H1 (cell line): ENCODE measurements around the gene ADGRV1. TPM values are rescaled to one million over a fixed set of nuclear protein-coding genes. Genes with fewer than 3 reads are reported as not detected.

Source experiments
- CTCF ChIA-PET: fragments of 300-600 bp; sonication (Branson Sonifier 250); formaldehyde crosslinking; loops from one replicate; lab custom pipeline; 2021; ENCODE audit not compliant: partially characterized antibody; lab: Charles Lee
- POLR2A ChIA-PET: fragments of 300-600 bp; sonication (Branson Sonifier 250); formaldehyde crosslinking; loops from one replicate; lab custom pipeline; 2021; ENCODE audit warnings: inconsistent platforms; ENCODE audit not compliant: partially characterized antibody; lab: Charles Lee
- DNase-seq, 2 experiments: peaks; one replicate each; pipeline versions ENCODE4 v3.0.0 to v3.0.0-alpha.2; 2010 to 2022; ENCODE audit warnings: low spot score in 2 of 2, low read depth in 1 of 2, mixed read lengths in 1 of 2
- FAIRE-seq: peaks from 2 replicates; lab custom pipeline; 2011; peaks lifted over from hg19 to GRCh38; lab: Jason Lieb, UNC
- H2AFZ ChIP-seq: 2 replicates; pipeline ENCODE4 v1.8.1; 2012; ENCODE audit warnings: low read length, inconsistent platforms
- H2AK5ac ChIP-seq: 2 replicates; pipeline ENCODE4 v1.6.1; 2013; ENCODE audit warnings: low read depth, low read length
- H2BK120ac ChIP-seq: replicated peaks from 2 replicates; pipeline ENCODE3; 2013; ENCODE audit warnings: low read depth, low read length, inconsistent platforms
- H2BK12ac ChIP-seq: 2 replicates; pipeline ENCODE4 v1.6.1; 2013; ENCODE audit warnings: low read depth, low read length
- H2BK15ac ChIP-seq: 2 replicates; pipeline ENCODE4 v1.6.1; 2013; ENCODE audit warnings: low read length
- H2BK20ac ChIP-seq: 2 replicates; pipeline ENCODE4 v1.6.1; 2013; ENCODE audit warnings: low read length
- H2BK5ac ChIP-seq: 2 replicates; pipeline ENCODE4 v1.6.1; 2013; ENCODE audit warnings: low read depth, low read length
- H3K14ac ChIP-seq: 2 replicates; pipeline ENCODE4 v1.6.1; 2013; ENCODE audit warnings: inconsistent platforms; ENCODE audit not compliant: insufficient read length
- H3K18ac ChIP-seq: 2 replicates; pipeline ENCODE4 v1.6.1; 2013; ENCODE audit warnings: low read length; ENCODE audit errors: extremely low read depth
- H3K23ac ChIP-seq: 2 replicates; pipeline ENCODE4 v1.6.1; 2013; ENCODE audit warnings: inconsistent platforms; ENCODE audit not compliant: insufficient read length
- H3K23me2 ChIP-seq: 2 replicates; pipeline ENCODE4 v1.6.1; 2013; ENCODE audit warnings: low read depth, low read length
- H3K27ac ChIP-seq: 2 replicates; pipeline ENCODE4 v1.6.1; 2011; ENCODE audit warnings: low read depth, low read length, inconsistent platforms
- H3K27me3 ChIP-seq, 4 experiments: replicated peaks in 1 of 4; 1 replicate in 1 of 4; 2 replicates in 3 of 4; pipeline versions ENCODE4 v1.6.1 to v1.8.1; 2011 to 2013; ENCODE audit warnings: low read length in 3 of 4, mild to moderate bottlenecking in 3 of 4, inconsistent platforms in 2 of 4, mixed read lengths in 2 of 4, moderate library complexity in 1 of 4; ENCODE audit not compliant: control insufficient read depth in 3 of 4, insufficient read depth in 3 of 4; ENCODE audit errors: extremely low read depth in 1 of 4
- H3K36me3 ChIP-seq, 4 experiments: 2 replicates each; pipeline versions ENCODE4 v1.6.1 to v1.8.1; 2011 to 2013; ENCODE audit warnings: mild to moderate bottlenecking in 4 of 4, low read length in 3 of 4, moderate library complexity in 2 of 4, control low read depth in 1 of 4, inconsistent platforms in 1 of 4; ENCODE audit not compliant: insufficient read depth in 4 of 4, control insufficient read depth in 2 of 4
- H3K4ac ChIP-seq: replicated peaks from 2 replicates; pipeline ENCODE3; 2013; ENCODE audit warnings: low read length, low read depth, mixed read lengths, inconsistent platforms; ENCODE audit not compliant: insufficient read length
- H3K4me1 ChIP-seq, 4 experiments: replicated peaks in 1 of 4; 1 replicate in 1 of 4; 2 replicates in 3 of 4; pipeline versions ENCODE4 v1.6.1 to v1.8.1; 2011 to 2013; ENCODE audit warnings: low read length in 3 of 4, inconsistent platforms in 2 of 4, mixed read lengths in 1 of 4; ENCODE audit not compliant: insufficient read depth in 4 of 4, control insufficient read depth in 3 of 4
- H3K4me2 ChIP-seq, 2 experiments: 2 replicates each; pipeline versions ENCODE4 v1.6.1 to v1.8.1; 2011 to 2013; ENCODE audit warnings: low read depth in 2 of 2, low read length in 2 of 2, control low read depth in 1 of 2, inconsistent platforms in 1 of 2, mild to moderate bottlenecking in 1 of 2; ENCODE audit not compliant: insufficient read depth in 1 of 2
- H3K4me3 ChIP-seq, 4 experiments: fragments of 200-600, 300-600 bp in 1 of 4; sonication (generic), shearing (Covaris generic), sonication (Bioruptor Twin) in 1 of 4; 2 replicates each; pipeline versions ENCODE4 v1.5.1 to v1.8.1; 2011 to 2016; ENCODE audit warnings: low read length in 4 of 4, low read depth in 3 of 4, control low read depth in 2 of 4, inconsistent platforms in 2 of 4, mild to moderate bottlenecking in 2 of 4, mixed read lengths in 1 of 4, moderate library complexity in 1 of 4; ENCODE audit not compliant: insufficient read depth in 2 of 4; ENCODE audit errors: extremely low read depth in 1 of 4
- H3K56ac ChIP-seq: replicated peaks from 2 replicates; pipeline ENCODE3; 2013; ENCODE audit warnings: low read depth, mild to moderate bottlenecking, mixed read lengths, low read length, inconsistent platforms; ENCODE audit not compliant: insufficient read length
- H3K79me1 ChIP-seq: 2 replicates; pipeline ENCODE4 v1.6.1; 2013; ENCODE audit warnings: low read depth, low read length, control low read depth
- H3K79me2 ChIP-seq, 2 experiments: 2 replicates each; pipeline versions ENCODE4 v1.6.1 to v1.8.1; 2012 to 2013; ENCODE audit warnings: low read length in 2 of 2, mild to moderate bottlenecking in 2 of 2, inconsistent platforms in 1 of 2; ENCODE audit not compliant: insufficient read depth in 2 of 2, control insufficient read depth in 1 of 2
- H3K9ac ChIP-seq, 4 experiments: replicated peaks in 1 of 4; 1 replicate in 1 of 4; 2 replicates in 3 of 4; pipeline versions ENCODE4 v1.6.1 to v1.8.1; 2011 to 2013; ENCODE audit warnings: low read depth in 3 of 4, low read length in 3 of 4, control low read depth in 2 of 4, mild to moderate bottlenecking in 2 of 4, moderate library complexity in 2 of 4, inconsistent platforms in 1 of 4; ENCODE audit errors: extremely low read depth in 1 of 4
- H3K9me3 ChIP-seq, 2 experiments: 2 replicates each; pipeline versions ENCODE4 v1.6.1 to v1.8.1; 2012 to 2013; ENCODE audit warnings: mild to moderate bottlenecking in 2 of 2, moderate library complexity in 2 of 2, control low read depth in 1 of 2, inconsistent platforms in 1 of 2, low read depth in 1 of 2, low read length in 1 of 2, mixed read lengths in 1 of 2; ENCODE audit not compliant: insufficient read depth in 2 of 2
- H4K20me1 ChIP-seq, 2 experiments: replicated peaks in 1 of 2; 2 replicates each; pipeline versions ENCODE3 to v1.8.1; 2011 to 2013; ENCODE audit warnings: inconsistent platforms in 2 of 2, low read length in 2 of 2, mild to moderate bottlenecking in 1 of 2; ENCODE audit not compliant: insufficient read depth in 2 of 2, control insufficient read depth in 1 of 2
- H4K5ac ChIP-seq: 2 replicates; pipeline ENCODE4 v1.6.1; 2013; ENCODE audit warnings: low read length, low read depth, mixed read lengths, inconsistent platforms; ENCODE audit not compliant: insufficient read length
- H4K8ac ChIP-seq: 2 replicates; pipeline ENCODE4 v1.8.0; 2013; ENCODE audit warnings: mild to moderate bottlenecking, moderate library complexity, low read length, inconsistent platforms; ENCODE audit not compliant: insufficient read depth; ENCODE audit errors: extremely low read depth
- H4K91ac ChIP-seq: replicated peaks from 2 replicates; pipeline ENCODE3; 2013; ENCODE audit warnings: low read length, mixed read lengths, inconsistent platforms; ENCODE audit not compliant: insufficient read length
- ATF3 ChIP-seq: IDR thresholded peaks from 2 replicates; pipeline ENCODE4 v1.6.1; 2011; ENCODE audit warnings: low read depth, mild to moderate bottlenecking, low read length; ENCODE audit not compliant: insufficient read depth
- BRCA1 ChIP-seq: IDR thresholded peaks from 2 replicates; pipeline ENCODE4 v1.6.1; 2012; ENCODE audit warnings: low read depth, low read length, improper control_type of control experiment
- CHD1 ChIP-seq: IDR thresholded peaks from 2 replicates; pipeline ENCODE4 v1.6.1; 2012; ENCODE audit warnings: low read depth, low read length, improper control_type of control experiment
- GABPA ChIP-seq: IDR thresholded peaks from 2 replicates; pipeline ENCODE4 v1.6.1; 2011; ENCODE audit warnings: mild to moderate bottlenecking, low read length, moderate library complexity, borderline replicate concordance; ENCODE audit not compliant: insufficient read depth
- NANOG ChIP-seq: IDR thresholded peaks from 2 replicates; pipeline ENCODE4 v1.6.1; 2011; ENCODE audit warnings: low read length, low read depth, mild to moderate bottlenecking, inconsistent platforms; ENCODE audit not compliant: insufficient read depth, poor library complexity, severe bottlenecking
- PHF8 ChIP-seq: fragments of 200-600 bp; sonication (generic); conservative IDR thresholded peaks from 2 replicates; pipeline ENCODE4 v1.7.1; 2012; ENCODE audit warnings: low read depth, mild to moderate bottlenecking, inconsistent platforms, low read length, moderate library complexity
- RFX5 ChIP-seq: IDR thresholded peaks from 2 replicates; pipeline ENCODE4 v1.6.1; 2011; ENCODE audit warnings: low read depth, low read length, improper control_type of control experiment, borderline replicate concordance
- SAP30 ChIP-seq: fragments of 300-600 bp; sonication (generic); IDR thresholded peaks from 2 replicates; pipeline ENCODE4 v1.7.1; 2012; ENCODE audit warnings: low read length, moderate library complexity, mild to moderate bottlenecking, inconsistent platforms; ENCODE audit not compliant: insufficient read depth, insufficient replicate concordance
- SP1 ChIP-seq: IDR thresholded peaks from 2 replicates; pipeline ENCODE4 v1.6.1; 2011; ENCODE audit warnings: low read depth, low read length
- TBP ChIP-seq: IDR thresholded peaks from 2 replicates; pipeline ENCODE4 v1.6.1; 2011; ENCODE audit warnings: low read depth, low read length, improper control_type of control experiment
- TEAD4 ChIP-seq: IDR thresholded peaks from 2 replicates; pipeline ENCODE4 v1.6.1; 2012; ENCODE audit warnings: low read depth, low read length, inconsistent platforms, mixed read lengths
- WGBS, 2 experiments: shearing (Covaris generic) in 1 of 2; methylation state at CpG; one replicate each; pipeline versions ENCODE4 v1.1.6 to v1.1.7; 2013 to 2015; ENCODE audit warnings: low lambda C conversion rate in 2 of 2, mixed read lengths in 2 of 2, inconsistent platforms in 1 of 2, low coverage in 1 of 2, missing lambda C conversion rate in 1 of 2; ENCODE audit not compliant: insufficient replicate concordance in 2 of 2, insufficient coverage in 1 of 2, insufficient read length in 1 of 2; ENCODE audit errors: extremely low coverage in 1 of 2, missing lambda C conversion rate in 1 of 2; 5-methylcytosine and 5-hydroxymethylcytosine counted together
- polyA plus RNA-seq, 7 experiments: library from polyadenylated mRNA; depleted of rRNA in 3 of 7; stranded (reverse) in 5 of 7; unstranded in 2 of 7; fragments of >200 nt in 5 of 7; fragments of 200-250 nt in 2 of 7; gene quantifications; 1 replicate in 5 of 7; 2 replicates in 1 of 7; 4 replicates in 1 of 7; pipeline versions ENCODE4 v1.2.1 to v1.2.3, GENCODE V29; 2011 to 2013; ENCODE audit warnings: missing spikeins in 2 of 7, mixed read lengths in 2 of 7
- total RNA-seq: library from RNA; stranded (reverse); fragmentation: NEBNext Ultra II Directional; extraction: Animal tissue kit (Norgen Biotek cat#: 25700); gene quantifications from 2 replicates; pipeline ENCODE4 v1.2.1, GENCODE V29; 2021

The ADGRV1 gene
- total and polyA plus RNA-seq, 2 of the 8 experiments (the other 6 are each of a cell fraction or from before 2014, with no cell fraction given), result 53.1 to 62.2 TPM

- POLR2A ChIA-PET, result no interaction called here
- no peak overlapping the region for H3K27ac ChIP-seq
- no peak overlapping the region for H3K4ac ChIP-seq
- TF ChIP-seq BRCA1, result no peak
- no peak for TF ChIP-seq ATF3
- TF ChIP-seq PHF8, result no peak
- no peak for TF ChIP-seq RFX5
- TF ChIP-seq TEAD4, result no peak
- TF ChIP-seq GABPA, result no peak
- TF ChIP-seq SP1, result no peak
- TF ChIP-seq NANOG, result no peak
- no peak for TF ChIP-seq TBP
- TF ChIP-seq CHD1, result no peak
- TF ChIP-seq SAP30, result no peak
Measured at GRCh38 chr5:91027405-91028139, 469.0 kb downstream of the ADGRV1 start.

More at GRCh38 chr5:91027405-91028139, 469.0 kb downstream of the ADGRV1 start:
- no peak overlapping the region for H3K4me3 ChIP-seq
- H2BK120ac ChIP-seq, result no peak overlapping the region
- no peaks in the 10 kb centered on the region for H3K27me3 ChIP-seq
- no peak overlapping the region for H2AFZ ChIP-seq
- H3K23ac ChIP-seq, result no peak overlapping the region
- no peak overlapping the region for H3K18ac ChIP-seq
- H3K56ac ChIP-seq, result no peak overlapping the region
- 89% methylated on average over 1 of the region's 1 CpG; no CpG with 5 or more reads in 1 of the 2 experiments for WGBS, 2 experiments
- no peak overlapping the region for H4K5ac ChIP-seq
- H3K9ac ChIP-seq, result no peak overlapping the region
- H3K4me2 ChIP-seq, result no peak overlapping the region
- no peaks in the 10 kb centered on the region for H3K23me2 ChIP-seq
- no peaks in the 10 kb centered on the region for H4K20me1 ChIP-seq
- DNase-seq (no peak), FAIRE-seq (no peak)
- H4K91ac ChIP-seq, result no peak overlapping the region
- no peaks in the 10 kb centered on the region for H3K9me3 ChIP-seq
- no peak overlapping the region for H2BK12ac ChIP-seq
- peaks cover 0 to 3% (median 0%) of the 10 kb centered on the region in 4 experiments; a peak in 1 of 7 replicates for H3K4me1 ChIP-seq
- H2AK5ac ChIP-seq, result no peak overlapping the region
- no peaks in the 10 kb centered on the region for H3K36me3 ChIP-seq
- H2BK20ac ChIP-seq, result no peak overlapping the region
- CTCF ChIA-PET, result no interaction called here
- H2BK15ac ChIP-seq, result no peak overlapping the region
- H3K14ac ChIP-seq, result no peak overlapping the region
- no peak overlapping the region for H2BK5ac ChIP-seq
- no peaks in the 10 kb centered on the region; the same call in 1 of the 2 replicates for H3K79me1 ChIP-seq
- H4K8ac ChIP-seq, result no peak overlapping the region
- no peaks in the 10 kb centered on the region for H3K79me2 ChIP-seq
